Raji (cell line): Measurements from ENCODE around the gene PSMD6.

Experiments used
- POLR2A ChIP-seq: IDR thresholded peaks from 2 replicates; pipeline ENCODE4 v1.6.1; 2011; ENCODE audit warnings: low read depth, low read length, control low read depth; ENCODE audit not compliant: insufficient read depth

Gene PSMD6

DNA sequence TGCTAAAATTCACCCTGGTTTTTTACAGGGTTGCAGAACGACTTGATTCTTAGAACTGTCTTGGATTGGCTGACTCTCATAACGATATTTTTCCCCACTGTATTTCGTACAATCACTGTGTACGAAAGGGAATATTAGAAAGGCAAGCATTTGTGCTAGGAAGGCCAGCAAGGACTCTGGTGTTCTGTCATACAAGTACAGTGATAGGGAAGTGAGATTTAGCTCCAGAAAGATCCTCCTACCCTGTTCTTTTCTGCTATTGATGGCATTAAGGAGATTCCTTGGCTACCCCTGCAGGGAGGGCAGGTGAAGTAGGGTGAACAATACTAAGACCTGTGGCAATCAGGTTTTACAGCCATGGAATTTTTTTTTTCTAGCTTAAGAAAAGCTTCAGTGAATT is 57.3 kb downstream of the PSMD6 start:
- no peak for TF ChIP-seq POLR2A

DNA sequence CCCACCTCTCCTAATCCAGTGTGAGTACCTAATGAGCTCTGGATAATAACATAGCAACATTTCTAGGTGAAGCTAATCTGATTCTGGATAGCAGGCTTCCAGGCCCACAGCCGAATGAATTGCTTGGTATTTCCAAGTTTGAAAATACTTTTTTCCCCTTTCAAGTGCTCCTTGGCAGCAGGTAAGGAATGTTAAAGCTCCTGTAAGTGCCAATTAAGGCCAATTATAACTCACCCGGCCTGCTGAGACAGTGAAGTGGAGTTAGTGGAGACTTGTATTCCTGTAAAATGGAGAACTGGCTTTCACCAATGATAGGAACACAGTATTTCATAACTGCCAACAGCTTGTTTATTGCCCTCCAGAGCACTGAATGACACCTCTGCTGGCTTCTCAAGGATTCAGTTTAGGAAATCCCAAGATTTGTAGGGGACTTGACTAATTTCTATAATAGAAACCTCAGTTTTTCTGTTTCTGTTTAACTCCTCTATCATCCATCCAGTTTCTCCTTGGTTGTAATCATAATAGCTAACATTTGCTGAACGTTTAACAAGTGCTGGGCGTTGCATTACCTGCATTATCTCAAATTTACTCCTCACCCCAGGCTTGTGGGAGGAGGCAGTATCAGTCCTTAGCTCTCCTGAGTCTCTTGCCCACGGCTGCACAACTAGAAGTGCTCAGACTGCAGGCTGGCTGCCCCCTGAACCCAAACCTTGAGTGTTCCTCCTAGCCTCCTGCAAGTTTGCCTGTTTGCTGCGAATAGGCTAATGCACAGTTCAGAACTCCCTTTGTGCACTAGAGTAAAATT is 58.4 kb downstream of the PSMD6 start:
- no peak for TF ChIP-seq POLR2A

DNA sequence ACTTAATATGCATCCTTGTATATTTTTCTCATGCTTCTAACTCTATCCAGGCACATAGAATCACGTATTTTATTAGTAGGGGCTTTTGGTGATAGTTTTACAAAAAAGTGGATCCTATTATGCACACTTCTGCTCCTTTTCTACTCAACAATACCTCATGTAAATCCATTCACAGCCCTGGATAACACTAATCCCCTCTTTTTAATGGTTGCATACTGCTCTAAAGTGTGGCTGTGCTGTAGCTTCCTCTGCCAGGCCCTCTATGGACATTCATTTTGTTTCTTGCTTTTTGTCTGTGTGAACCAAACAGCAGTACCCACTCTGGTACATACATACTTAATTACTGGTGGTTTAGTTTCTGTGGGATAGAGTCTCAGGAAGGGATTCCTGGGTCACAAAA is 59.8 kb downstream of the PSMD6 start:
- no peak for TF ChIP-seq POLR2A

GRCh38 chr3:63961891-63962290 is 61.4 kb downstream of the PSMD6 start:
- TF ChIP-seq POLR2A = no peak
